Neural cell (in vitro differentiated cells): ENCODE results near the gene MEGF11. TPM values are rescaled to one million over a fixed set of nuclear protein-coding genes. Genes with fewer than 3 reads are reported as not detected.

Experiments used
- H2AFZ ChIP-seq: fragments of 200-600, 300-800 bp; sonication (generic), shearing (Covaris generic); 2 replicates; pipeline ENCODE4 v1.6.0; 2014; ENCODE audit warnings: low read depth, mild to moderate bottlenecking, antibody characterized with exemption, low read length, moderate library complexity
- H3F3A ChIP-seq: fragments of 200-600 bp; shearing (Covaris generic); 2 replicates; pipeline ENCODE4 v1.6.1; 2016; ENCODE audit warnings: mild to moderate bottlenecking, moderate library complexity, mixed read lengths, antibody characterized with exemption, low read length; ENCODE audit not compliant: insufficient read depth, poor library complexity, severe bottlenecking
- H3K27ac ChIP-seq: fragments of 200-600, 300-800 bp; sonication (generic), shearing (Covaris generic); 2 replicates; pipeline ENCODE4 v1.5.1; 2014; ENCODE audit warnings: mild to moderate bottlenecking, low read length, moderate library complexity
- H3K27me3 ChIP-seq: fragments of 300-800, 200-600 bp; sonication (generic), shearing (Covaris generic); 2 replicates; pipeline ENCODE4 v1.6.0; 2014; ENCODE audit warnings: mild to moderate bottlenecking, low read depth, low read length, moderate library complexity; ENCODE audit not compliant: insufficient read depth
- H3K36me3 ChIP-seq: fragments of 300-800, 200-600 bp; sonication (generic), shearing (Covaris generic); 2 replicates; pipeline ENCODE4 v1.5.1; 2014; ENCODE audit warnings: mild to moderate bottlenecking, antibody characterized with exemption, low read length, moderate library complexity; ENCODE audit not compliant: insufficient read depth
- H3K4me2 ChIP-seq: fragments of 300-800, 200-600 bp; sonication (generic), shearing (Covaris generic); 2 replicates; pipeline ENCODE4 v1.6.0; 2014; ENCODE audit warnings: mild to moderate bottlenecking, low read length
- H3K4me3 ChIP-seq: fragments of 300-800, 200-600 bp; sonication (generic), shearing (Covaris generic); 2 replicates; pipeline ENCODE4 v1.5.1; 2014; ENCODE audit warnings: mild to moderate bottlenecking, low read length, moderate library complexity
- H3K79me2 ChIP-seq: fragments of 200-600 bp; shearing (Covaris generic); replicated peaks from 2 replicates; pipeline ENCODE4 v1.6.0; 2014; ENCODE audit warnings: mild to moderate bottlenecking, low read length, moderate library complexity; ENCODE audit not compliant: insufficient read depth
- H3K9ac ChIP-seq: fragments of 300-800, 200-600 bp; sonication (generic), shearing (Covaris generic); 2 replicates; pipeline ENCODE4 v1.6.1; 2016; ENCODE audit warnings: mild to moderate bottlenecking, low read length, mixed read lengths
- H3K9me2 ChIP-seq: fragments of 200-600 bp; shearing (Covaris generic); 2 replicates; pipeline ENCODE4 v1.6.1; 2016; ENCODE audit warnings: mild to moderate bottlenecking, low read length, mixed read lengths; ENCODE audit not compliant: insufficient read depth
- H3K9me3 ChIP-seq: fragments of 200-600, 300-800 bp; sonication (generic), shearing (Covaris generic); 2 replicates; pipeline ENCODE4 v1.6.1; 2016; ENCODE audit warnings: mild to moderate bottlenecking, mixed run types, low read length, moderate library complexity, mixed read lengths
- H4K20me1 ChIP-seq: fragments of 200-600 bp; shearing (Covaris generic); 2 replicates; pipeline ENCODE4 v1.6.1; 2016; ENCODE audit warnings: mild to moderate bottlenecking, mixed run types; ENCODE audit not compliant: insufficient read depth
- CTCF ChIP-seq: fragments of 450-650 bp; IDR thresholded peaks from 2 replicates; pipeline ENCODE4 v1.5.1; 2014; ENCODE audit warnings: antibody characterized with exemption, mild to moderate bottlenecking, moderate library complexity; ENCODE audit not compliant: poor library complexity, severe bottlenecking
- EP300 ChIP-seq: fragments of 450-650 bp; conservative IDR thresholded peaks from 2 replicates; pipeline ENCODE4 v1.6.1; 2014; ENCODE audit warnings: antibody characterized with exemption, mild to moderate bottlenecking, moderate library complexity; ENCODE audit not compliant: poor library complexity, severe bottlenecking
- EZH2 ChIP-seq: fragments of 200-600, 300-800 bp; shearing (Covaris generic), sonication (generic); IDR thresholded peaks from 2 replicates; pipeline ENCODE4 v1.6.1; 2014; ENCODE audit warnings: antibody characterized with exemption, low read length, borderline replicate concordance, mild to moderate bottlenecking; ENCODE audit not compliant: insufficient read depth, poor library complexity, severe bottlenecking
- MXI1 ChIP-seq: fragments of 450-650 bp; conservative IDR thresholded peaks from 2 replicates; pipeline ENCODE4 v1.6.1; 2014; ENCODE audit warnings: antibody characterized with exemption, mild to moderate bottlenecking; ENCODE audit not compliant: poor library complexity, severe bottlenecking
- POLR2AphosphoS5 ChIP-seq: IDR thresholded peaks from 2 replicates; pipeline ENCODE4 v1.6.1; 2012
- RAD21 ChIP-seq: fragments of 450-650 bp; conservative IDR thresholded peaks from 2 replicates; pipeline ENCODE4 v1.6.1; 2014; ENCODE audit warnings: antibody characterized with exemption, mild to moderate bottlenecking, moderate library complexity
- REST ChIP-seq: IDR thresholded peaks from 2 replicates; pipeline ENCODE4 v1.6.1; 2012; ENCODE audit warnings: borderline replicate concordance
- SMC3 ChIP-seq: fragments of 450-650 bp; conservative IDR thresholded peaks from 2 replicates; pipeline ENCODE4 v1.6.1; 2014; ENCODE audit warnings: antibody characterized with exemption, mild to moderate bottlenecking, moderate library complexity; ENCODE audit not compliant: poor library complexity
- TAF1 ChIP-seq: IDR thresholded peaks from 2 replicates; pipeline ENCODE4 v1.6.1; 2012; ENCODE audit warnings: low read depth
- polyA plus RNA-seq: library from polyadenylated mRNA; depleted of rRNA; stranded (reverse); fragments of >200 nt; gene quantifications from 2 replicates; pipeline ENCODE4 v1.2.3, GENCODE V29; 2014

MEGF11 gene
- polyA plus RNA-seq, 1 donor from 2014 or later, result 0.64 TPM

- Histone ChIP-seq H3K9ac (no peak overlapping the region), H3K79me2 (peaks cover 3% of the 10 kb centered on the region), H2AFZ (no peak overlapping the region), H3K4me3 (no peak overlapping the region), H3K9me3 (no peaks in the 10 kb centered on the region), H3K36me3 (no peaks in the 10 kb centered on the region), H3K27ac (no peak overlapping the region), H3K4me2 (no peak overlapping the region), H3F3A (no peaks in the 10 kb centered on the region), H3K27me3 (no peaks in the 10 kb centered on the region), H3K9me2 (no peaks in the 10 kb centered on the region), H4K20me1 (no peaks in the 10 kb centered on the region)
- TF ChIP-seq MXI1 (no peak), RAD21 (no peak), POLR2AphosphoS5 (no peak), EP300 (no peak), TAF1 (no peak), REST (no peak)
Observed at GRCh38 chr15:66291816-66292570, 38.4 kb upstream of the MEGF11 start.

- Histone ChIP-seq H3K36me3 (no peaks in the 10 kb centered on the region), H4K20me1 (no peaks in the 10 kb centered on the region), H3K4me2 (no peak overlapping the region), H2AFZ (no peak overlapping the region), H3K9me2 (no peaks in the 10 kb centered on the region), H3K27me3 (no peaks in the 10 kb centered on the region), H3K79me2 (no peaks in the 10 kb centered on the region), H3K9me3 (no peaks in the 10 kb centered on the region), H3F3A (no peaks in the 10 kb centered on the region), H3K9ac (no peak overlapping the region), H3K4me3 (no peak overlapping the region), H3K27ac (no peak overlapping the region)
- TF ChIP-seq SMC3 (no peak), EZH2 (no peak), TAF1 (no peak), CTCF (no peak), POLR2AphosphoS5 (no peak), MXI1 (no peak), REST (no peak), RAD21 (no peak), EP300 (no peak)
Observed at GRCh38 chr15:66290518-66290917, 37.0 kb upstream of the MEGF11 start.
